H1 (cell line): ENCODE results near the gene P2RX2. TPM values are rescaled to one million over a fixed set of nuclear protein-coding genes. Genes with fewer than 3 reads are reported as not detected.

Source experiments
- CTCF ChIA-PET: fragments of 300-600 bp; sonication (Branson Sonifier 250); formaldehyde crosslinking; loops from one replicate; lab custom pipeline; 2021; ENCODE audit not compliant: partially characterized antibody; lab: Charles Lee
- POLR2A ChIA-PET: fragments of 300-600 bp; sonication (Branson Sonifier 250); formaldehyde crosslinking; loops from one replicate; lab custom pipeline; 2021; ENCODE audit warnings: inconsistent platforms; ENCODE audit not compliant: partially characterized antibody; lab: Charles Lee
- DNase-seq, 2 experiments: peaks; one replicate each; pipeline versions ENCODE4 v3.0.0 to v3.0.0-alpha.2; 2010 to 2022; ENCODE audit warnings: low spot score in 2 of 2, low read depth in 1 of 2, mixed read lengths in 1 of 2
- FAIRE-seq: peaks from 2 replicates; lab custom pipeline; 2011; peaks lifted over from hg19 to GRCh38; lab: Jason Lieb, UNC
- H2AFZ ChIP-seq: 2 replicates; pipeline ENCODE4 v1.8.1; 2012; ENCODE audit warnings: low read length, inconsistent platforms
- H2AK5ac ChIP-seq: 2 replicates; pipeline ENCODE4 v1.6.1; 2013; ENCODE audit warnings: low read depth, low read length
- H2BK120ac ChIP-seq: replicated peaks from 2 replicates; pipeline ENCODE3; 2013; ENCODE audit warnings: low read depth, low read length, inconsistent platforms
- H2BK12ac ChIP-seq: 2 replicates; pipeline ENCODE4 v1.6.1; 2013; ENCODE audit warnings: low read depth, low read length
- H2BK15ac ChIP-seq: 2 replicates; pipeline ENCODE4 v1.6.1; 2013; ENCODE audit warnings: low read length
- H2BK20ac ChIP-seq: 2 replicates; pipeline ENCODE4 v1.6.1; 2013; ENCODE audit warnings: low read length
- H2BK5ac ChIP-seq: 2 replicates; pipeline ENCODE4 v1.6.1; 2013; ENCODE audit warnings: low read depth, low read length
- H3K14ac ChIP-seq: 2 replicates; pipeline ENCODE4 v1.6.1; 2013; ENCODE audit warnings: inconsistent platforms; ENCODE audit not compliant: insufficient read length
- H3K18ac ChIP-seq: 2 replicates; pipeline ENCODE4 v1.6.1; 2013; ENCODE audit warnings: low read length; ENCODE audit errors: extremely low read depth
- H3K23ac ChIP-seq: 2 replicates; pipeline ENCODE4 v1.6.1; 2013; ENCODE audit warnings: inconsistent platforms; ENCODE audit not compliant: insufficient read length
- H3K23me2 ChIP-seq: 2 replicates; pipeline ENCODE4 v1.6.1; 2013; ENCODE audit warnings: low read depth, low read length
- H3K27ac ChIP-seq: 2 replicates; pipeline ENCODE4 v1.6.1; 2011; ENCODE audit warnings: low read depth, low read length, inconsistent platforms
- H3K27me3 ChIP-seq, 4 experiments: replicated peaks in 1 of 4; 1 replicate in 1 of 4; 2 replicates in 3 of 4; pipeline versions ENCODE4 v1.6.1 to v1.8.1; 2011 to 2013; ENCODE audit warnings: low read length in 3 of 4, mild to moderate bottlenecking in 3 of 4, inconsistent platforms in 2 of 4, mixed read lengths in 2 of 4, moderate library complexity in 1 of 4; ENCODE audit not compliant: control insufficient read depth in 3 of 4, insufficient read depth in 3 of 4; ENCODE audit errors: extremely low read depth in 1 of 4
- H3K36me3 ChIP-seq, 4 experiments: 2 replicates each; pipeline versions ENCODE4 v1.6.1 to v1.8.1; 2011 to 2013; ENCODE audit warnings: mild to moderate bottlenecking in 4 of 4, low read length in 3 of 4, moderate library complexity in 2 of 4, control low read depth in 1 of 4, inconsistent platforms in 1 of 4; ENCODE audit not compliant: insufficient read depth in 4 of 4, control insufficient read depth in 2 of 4
- H3K4ac ChIP-seq: replicated peaks from 2 replicates; pipeline ENCODE3; 2013; ENCODE audit warnings: low read length, low read depth, mixed read lengths, inconsistent platforms; ENCODE audit not compliant: insufficient read length
- H3K4me1 ChIP-seq, 4 experiments: replicated peaks in 1 of 4; 1 replicate in 1 of 4; 2 replicates in 3 of 4; pipeline versions ENCODE4 v1.6.1 to v1.8.1; 2011 to 2013; ENCODE audit warnings: low read length in 3 of 4, inconsistent platforms in 2 of 4, mixed read lengths in 1 of 4; ENCODE audit not compliant: insufficient read depth in 4 of 4, control insufficient read depth in 3 of 4
- H3K4me2 ChIP-seq, 2 experiments: 2 replicates each; pipeline versions ENCODE4 v1.6.1 to v1.8.1; 2011 to 2013; ENCODE audit warnings: low read depth in 2 of 2, low read length in 2 of 2, control low read depth in 1 of 2, inconsistent platforms in 1 of 2, mild to moderate bottlenecking in 1 of 2; ENCODE audit not compliant: insufficient read depth in 1 of 2
- H3K4me3 ChIP-seq, 4 experiments: fragments of 200-600, 300-600 bp in 1 of 4; sonication (generic), shearing (Covaris generic), sonication (Bioruptor Twin) in 1 of 4; 2 replicates each; pipeline versions ENCODE4 v1.5.1 to v1.8.1; 2011 to 2016; ENCODE audit warnings: low read length in 4 of 4, low read depth in 3 of 4, control low read depth in 2 of 4, inconsistent platforms in 2 of 4, mild to moderate bottlenecking in 2 of 4, mixed read lengths in 1 of 4, moderate library complexity in 1 of 4; ENCODE audit not compliant: insufficient read depth in 2 of 4; ENCODE audit errors: extremely low read depth in 1 of 4
- H3K56ac ChIP-seq: replicated peaks from 2 replicates; pipeline ENCODE3; 2013; ENCODE audit warnings: low read depth, mild to moderate bottlenecking, mixed read lengths, low read length, inconsistent platforms; ENCODE audit not compliant: insufficient read length
- H3K79me1 ChIP-seq: 2 replicates; pipeline ENCODE4 v1.6.1; 2013; ENCODE audit warnings: low read depth, low read length, control low read depth
- H3K79me2 ChIP-seq, 2 experiments: 2 replicates each; pipeline versions ENCODE4 v1.6.1 to v1.8.1; 2012 to 2013; ENCODE audit warnings: low read length in 2 of 2, mild to moderate bottlenecking in 2 of 2, inconsistent platforms in 1 of 2; ENCODE audit not compliant: insufficient read depth in 2 of 2, control insufficient read depth in 1 of 2
- H3K9ac ChIP-seq, 4 experiments: replicated peaks in 1 of 4; 1 replicate in 1 of 4; 2 replicates in 3 of 4; pipeline versions ENCODE4 v1.6.1 to v1.8.1; 2011 to 2013; ENCODE audit warnings: low read depth in 3 of 4, low read length in 3 of 4, control low read depth in 2 of 4, mild to moderate bottlenecking in 2 of 4, moderate library complexity in 2 of 4, inconsistent platforms in 1 of 4; ENCODE audit errors: extremely low read depth in 1 of 4
- H3K9me3 ChIP-seq, 2 experiments: 2 replicates each; pipeline versions ENCODE4 v1.6.1 to v1.8.1; 2012 to 2013; ENCODE audit warnings: mild to moderate bottlenecking in 2 of 2, moderate library complexity in 2 of 2, control low read depth in 1 of 2, inconsistent platforms in 1 of 2, low read depth in 1 of 2, low read length in 1 of 2, mixed read lengths in 1 of 2; ENCODE audit not compliant: insufficient read depth in 2 of 2
- H4K20me1 ChIP-seq, 2 experiments: replicated peaks in 1 of 2; 2 replicates each; pipeline versions ENCODE3 to v1.8.1; 2011 to 2013; ENCODE audit warnings: inconsistent platforms in 2 of 2, low read length in 2 of 2, mild to moderate bottlenecking in 1 of 2; ENCODE audit not compliant: insufficient read depth in 2 of 2, control insufficient read depth in 1 of 2
- H4K5ac ChIP-seq: 2 replicates; pipeline ENCODE4 v1.6.1; 2013; ENCODE audit warnings: low read length, low read depth, mixed read lengths, inconsistent platforms; ENCODE audit not compliant: insufficient read length
- H4K8ac ChIP-seq: 2 replicates; pipeline ENCODE4 v1.8.0; 2013; ENCODE audit warnings: mild to moderate bottlenecking, moderate library complexity, low read length, inconsistent platforms; ENCODE audit not compliant: insufficient read depth; ENCODE audit errors: extremely low read depth
- H4K91ac ChIP-seq: replicated peaks from 2 replicates; pipeline ENCODE3; 2013; ENCODE audit warnings: low read length, mixed read lengths, inconsistent platforms; ENCODE audit not compliant: insufficient read length
- RAD21 ChIP-seq, 2 experiments: IDR thresholded peaks in 1 of 2; conservative IDR thresholded peaks in 1 of 2; 2 replicates each; pipeline ENCODE4 v1.6.1; 2011; ENCODE audit warnings: low read depth in 2 of 2, low read length in 2 of 2, improper control_type of control experiment in 1 of 2, inconsistent platforms in 1 of 2, mild to moderate bottlenecking in 1 of 2, moderate library complexity in 1 of 2
- TBP ChIP-seq: IDR thresholded peaks from 2 replicates; pipeline ENCODE4 v1.6.1; 2011; ENCODE audit warnings: low read depth, low read length, improper control_type of control experiment
- WGBS, 2 experiments: shearing (Covaris generic) in 1 of 2; methylation state at CpG; one replicate each; pipeline versions ENCODE4 v1.1.6 to v1.1.7; 2013 to 2015; ENCODE audit warnings: low lambda C conversion rate in 2 of 2, mixed read lengths in 2 of 2, inconsistent platforms in 1 of 2, low coverage in 1 of 2, missing lambda C conversion rate in 1 of 2; ENCODE audit not compliant: insufficient replicate concordance in 2 of 2, insufficient coverage in 1 of 2, insufficient read length in 1 of 2; ENCODE audit errors: extremely low coverage in 1 of 2, missing lambda C conversion rate in 1 of 2; 5-methylcytosine and 5-hydroxymethylcytosine counted together
- polyA plus RNA-seq, 7 experiments: library from polyadenylated mRNA; depleted of rRNA in 3 of 7; stranded (reverse) in 5 of 7; unstranded in 2 of 7; fragments of >200 nt in 5 of 7; fragments of 200-250 nt in 2 of 7; gene quantifications; 1 replicate in 5 of 7; 2 replicates in 1 of 7; 4 replicates in 1 of 7; pipeline versions ENCODE4 v1.2.1 to v1.2.3, GENCODE V29; 2011 to 2013; ENCODE audit warnings: missing spikeins in 2 of 7, mixed read lengths in 2 of 7
- total RNA-seq: library from RNA; stranded (reverse); fragmentation: NEBNext Ultra II Directional; extraction: Animal tissue kit (Norgen Biotek cat#: 25700); gene quantifications from 2 replicates; pipeline ENCODE4 v1.2.1, GENCODE V29; 2021

Gene P2RX2
- total and polyA plus RNA-seq, 2 of the 8 experiments (the other 6 are each of a cell fraction or from before 2014, with no cell fraction given) = 0.84 to 2.2 TPM

DNA sequence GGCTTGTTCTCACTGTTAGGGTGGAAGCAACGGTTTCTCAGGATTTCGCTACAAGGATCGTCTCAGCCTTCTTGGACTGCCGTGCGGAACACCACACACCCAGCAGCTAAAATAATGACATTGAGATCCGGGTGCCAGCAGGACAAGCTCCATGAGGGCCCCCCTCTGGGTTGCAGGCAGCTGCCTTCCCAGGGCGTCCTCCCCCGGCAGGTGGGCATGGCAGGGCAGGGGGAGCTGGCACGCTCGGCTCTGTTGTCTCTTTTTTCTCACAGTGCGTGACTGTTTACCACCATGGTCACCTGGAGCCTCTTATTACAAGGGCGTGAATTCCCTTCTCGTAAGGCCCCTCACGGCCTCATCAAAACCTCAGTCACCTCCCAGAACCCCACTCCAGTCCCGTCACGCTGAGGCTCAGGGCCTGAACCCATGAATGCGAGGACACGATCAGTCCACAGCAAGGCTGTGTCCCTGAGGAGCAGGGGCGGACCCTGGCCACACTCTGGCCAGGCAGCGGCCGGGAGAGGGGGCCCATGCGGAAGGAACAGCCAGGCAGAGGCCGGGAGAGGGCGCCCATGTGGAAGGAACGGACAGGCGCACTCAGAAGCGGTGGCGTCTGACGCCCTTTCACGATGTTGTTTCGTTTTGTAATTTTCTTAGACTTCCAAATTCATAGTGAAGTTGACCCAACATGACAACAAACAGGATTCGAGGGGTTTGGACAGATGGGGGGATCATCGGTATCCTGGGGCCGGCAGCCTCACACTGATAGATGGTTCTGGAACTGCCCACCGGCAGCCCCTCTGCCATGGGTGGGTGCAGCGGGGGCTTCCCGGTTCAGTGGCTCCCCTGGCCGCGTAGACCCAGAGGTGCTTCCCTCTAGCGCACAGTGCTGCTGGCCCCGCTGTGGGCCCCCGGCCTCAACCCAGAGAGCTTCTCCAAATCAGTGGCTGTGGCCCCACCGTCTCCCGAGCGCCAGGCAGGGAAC, 18.2 kb upstream of the P2RX2 start:
- H3K4me1 ChIP-seq = peaks cover 0 to 6% (median 2%) of the 10 kb centered on the region in 4 experiments; a peak in 4 of 7 replicates
- H3K79me2 ChIP-seq = no peaks in the 10 kb centered on the region
- H3K14ac ChIP-seq = no peak overlapping the region
- peak overlapping the region; percentile 88 for H2BK15ac ChIP-seq
- H3K4me3 ChIP-seq = peak overlapping the region in 1 of 4 experiments; percentile 23; a peak in 1 of 8 replicates
- peaks cover 0 to 7% of the 10 kb centered on the region in 2 experiments for H4K20me1 ChIP-seq
- H3K4ac ChIP-seq = no peak overlapping the region
- 50% methylated on average over 44 of the region's 45 CpGs; no CpG with 5 or more reads in 1 of the 2 experiments for WGBS, 2 experiments
- FAIRE-seq (peak; percentile 24), DNase-seq (peak in 1 of 2 experiments; percentile 81)
- no peaks in the 10 kb centered on the region for H3K36me3 ChIP-seq
- CTCF ChIA-PET = interaction anchor here (0.7 to 6.1 kb wide), 17 partner anchors 9 to 185 kb away, joined by 3 to 43 read pairs (median 4); partner anchors contain the start of genes LRCOL1 and P2RX2
- H4K8ac ChIP-seq = peak overlapping the region; percentile 7; the same call in 1 of the 2 replicates
- peak overlapping the region; percentile 41; the same call in 1 of the 2 replicates for H2BK12ac ChIP-seq
- H2AFZ ChIP-seq = no peak overlapping the region
- no peak overlapping the region for H2BK5ac ChIP-seq
- H3K56ac ChIP-seq = no peak overlapping the region
- no peak overlapping the region for H2AK5ac ChIP-seq
- H2BK20ac ChIP-seq = no peak overlapping the region
- no peak overlapping the region for H3K9ac ChIP-seq
- H3K9me3 ChIP-seq = no peaks in the 10 kb centered on the region
- H3K18ac ChIP-seq = no peak overlapping the region
- H3K4me2 ChIP-seq = peak overlapping the region in 1 of 2 experiments; percentile 51; a peak in 3 of 4 replicates
- no peak overlapping the region for H4K5ac ChIP-seq
- peaks cover 12 to 65% (median 55%) of the 10 kb centered on the region in 4 experiments for H3K27me3 ChIP-seq
- H3K23me2 ChIP-seq = peaks cover 4% of the 10 kb centered on the region; the same call in 1 of the 2 replicates
- POLR2A ChIA-PET = interaction anchor here (0.7 to 2.9 kb wide), 7 partner anchors 9 to 38 kb away, joined by 3 to 15 read pairs (median 4); partner anchors contain the start of genes LRCOL1 and P2RX2
- H3K23ac ChIP-seq = no peak overlapping the region
- H4K91ac ChIP-seq = no peak overlapping the region
- no peaks in the 10 kb centered on the region for H3K79me1 ChIP-seq
- H3K27ac ChIP-seq = no peak overlapping the region
- H2BK120ac ChIP-seq = no peak overlapping the region
- peak; percentile 74 to 83 for TF ChIP-seq RAD21 (IDR thresholded peaks at IDR 0.05 in 1 of 2, conservative IDR thresholded peaks at IDR 0.05 in 1 of 2; ENCODE audit: low read depth in 2 of 2, low read length in 2 of 2)
- TF ChIP-seq TBP = 0 out of 2 replicates have a peak, but pooled peaks have one; percentile 18
